OCI-LY3 (cell line): ENCODE measurements around the gene GPR89B.

ENCODE experiments used
- H2AFZ ChIP-seq: fragments of 200-600, 300-600 bp; shearing (Covaris generic); 2 replicates; pipeline ENCODE4 v1.6.0; 2014; ENCODE audit warnings: antibody characterized with exemption, low read depth, low read length
- H3K27ac ChIP-seq: fragments of 200-600, 300-600 bp; sonication (generic); 2 replicates; pipeline ENCODE4 v1.5.1; 2014; ENCODE audit warnings: mild to moderate bottlenecking, low read length, moderate library complexity, mixed read lengths
- H3K27me3 ChIP-seq: fragments of 200-600, 300-600 bp; sonication (generic); 2 replicates; pipeline ENCODE4 v1.6.1; 2014; ENCODE audit warnings: low read depth, low read length, mixed read lengths
- H3K36me3 ChIP-seq: fragments of 200-600, 300-600 bp; sonication (generic); replicated peaks from 2 replicates; pipeline ENCODE3; 2014; ENCODE audit warnings: low read depth, low read length, mixed read lengths
- H3K4me1 ChIP-seq: fragments of 300-600, 200-600 bp; sonication (generic); 2 replicates; pipeline ENCODE4 v1.6.1; 2014; ENCODE audit warnings: low read length, mixed read lengths
- H3K4me2 ChIP-seq: fragments of 200-600, 300-600 bp; sonication (generic); 2 replicates; pipeline ENCODE4 v1.6.1; 2014; ENCODE audit warnings: low read length, mixed read lengths
- H3K4me3 ChIP-seq: fragments of 300-600, 200-600 bp; sonication (generic); 2 replicates; pipeline ENCODE4 v1.5.1; 2014; ENCODE audit warnings: antibody characterized with exemption, mild to moderate bottlenecking, low read length, moderate library complexity
- H3K79me2 ChIP-seq: fragments of 300-600, 200-600 bp; shearing (Covaris generic); 2 replicates; pipeline ENCODE4 v1.6.1; 2014; ENCODE audit warnings: mild to moderate bottlenecking, low read length, mixed read lengths
- H3K9ac ChIP-seq: fragments of 300-600, 200-600 bp; shearing (Covaris generic); 2 replicates; pipeline ENCODE4 v1.6.0; 2014; ENCODE audit warnings: mild to moderate bottlenecking, low read length, moderate library complexity
- H3K9me3 ChIP-seq: fragments of 200-600, 300-600 bp; shearing (Covaris generic); 2 replicates; pipeline ENCODE4 v1.6.1; 2014; ENCODE audit warnings: low read length, mixed read lengths; ENCODE audit not compliant: insufficient read depth
- H4K20me1 ChIP-seq: fragments of 200-600, 300-600 bp; sonication (generic); 2 replicates; pipeline ENCODE4 v1.6.1; 2016; ENCODE audit warnings: low read length, mixed read lengths; ENCODE audit not compliant: insufficient read depth
- CTCF ChIP-seq: fragments of 200-600, 300-600 bp; sonication (generic); IDR thresholded peaks from 2 replicates; pipeline ENCODE4 v1.5.1; 2014; ENCODE audit warnings: antibody characterized with exemption, low read length, low read depth
- EZH2phosphoT487 ChIP-seq: fragments of 200-600 bp; shearing (Covaris generic); IDR thresholded peaks from 2 replicates; pipeline ENCODE4 v1.6.1; 2018; ENCODE audit warnings: antibody characterized with exemption, mixed run types, low read depth

The GPR89B gene

GRCh38 chr1:147897029-147897752 lies 31.0 kb upstream of the GPR89B start:
- no peak overlapping the region for H3K4me3 ChIP-seq
- H3K9me3 ChIP-seq = no peaks in the 10 kb centered on the region
- H2AFZ ChIP-seq = no peak overlapping the region
- H3K4me1 ChIP-seq = no peaks in the 10 kb centered on the region
- TF ChIP-seq EZH2phosphoT487 (no peak), CTCF (no peak)
- H4K20me1 ChIP-seq = no peaks in the 10 kb centered on the region
- H3K27me3 ChIP-seq = peaks cover 14% of the 10 kb centered on the region
- no peaks in the 10 kb centered on the region for H3K36me3 ChIP-seq
- no peak overlapping the region for H3K4me2 ChIP-seq
- no peak overlapping the region for H3K9ac ChIP-seq
- H3K27ac ChIP-seq = no peak overlapping the region
- H3K79me2 ChIP-seq = no peaks in the 10 kb centered on the region

- H3K79me2 ChIP-seq = no peaks in the 10 kb centered on the region
- no peak overlapping the region for H3K4me2 ChIP-seq
- no peaks in the 10 kb centered on the region for H3K36me3 ChIP-seq
- peaks cover 14% of the 10 kb centered on the region for H3K27me3 ChIP-seq
- no peak overlapping the region for H3K27ac ChIP-seq
- H2AFZ ChIP-seq = no peak overlapping the region
- H3K9me3 ChIP-seq = no peaks in the 10 kb centered on the region
- no peak overlapping the region for H3K9ac ChIP-seq
- H3K4me3 ChIP-seq = no peak overlapping the region
- H4K20me1 ChIP-seq = no peaks in the 10 kb centered on the region
- no peak for TF ChIP-seq CTCF
- no peak for TF ChIP-seq EZH2phosphoT487
- no peaks in the 10 kb centered on the region for H3K4me1 ChIP-seq
Measured at GRCh38 chr1:147897789-147898188, 30.4 kb upstream of the GPR89B start.

- Histone ChIP-seq H3K4me2 (no peak within 1 kb of the TSS), H3K36me3 (no peaks in the 10 kb centered on the region), H4K20me1 (no peaks in the 10 kb centered on the region), H3K79me2 (no peaks in the 10 kb centered on the region), H3K9me3 (no peaks in the 10 kb centered on the region), H3K4me1 (no peaks in the 10 kb centered on the region), H3K4me3 (no peak within 1 kb of the TSS), H3K27ac (no peak within 1 kb of the TSS), H3K27me3 (peaks cover 6% of the 10 kb centered on the region; the same call in 1 of the 2 replicates), H2AFZ (no peak within 1 kb of the TSS), H3K9ac (no peak within 1 kb of the TSS)
- TF ChIP-seq CTCF (no peak), EZH2phosphoT487 (no peak)
Measured at GRCh38 chr1:147902253-147902845, 25.9 kb upstream of the GPR89B start, which contains the start of gene GJA8. GJA8 (plus strand) TSS chr1:147902795; CDS start chr1:147907956, 5,161 bp downstream.

- Histone ChIP-seq H3K4me3 (no peak overlapping the region), H3K27ac (no peak overlapping the region), H3K9ac (no peak overlapping the region), H4K20me1 (no peaks in the 10 kb centered on the region), H3K36me3 (no peaks in the 10 kb centered on the region), H3K27me3 (peaks cover 4% of the 10 kb centered on the region; the same call in 1 of the 2 replicates), H3K4me1 (no peaks in the 10 kb centered on the region), H3K4me2 (no peak overlapping the region), H3K79me2 (no peaks in the 10 kb centered on the region), H2AFZ (no peak overlapping the region), H3K9me3 (no peaks in the 10 kb centered on the region)
- TF ChIP-seq CTCF (no peak), EZH2phosphoT487 (no peak)
Measured at GRCh38 chr1:147904726-147905125, 23.5 kb upstream of the GPR89B start.
